Upper lobe of left lung (tissue), 6 donors: ENCODE data around the gene KRTAP25-1. TPM values are rescaled to one million over a fixed set of nuclear protein-coding genes. Genes with fewer than 3 reads are reported as not detected.

Experiments used
- ATAC-seq, 2 donors: fragments of 200-7000 bp; cut with Tn5 transposase; one replicate each; pipeline ENCODE4 v1.9.1; 2022; ENCODE audit warnings: mild to moderate bottlenecking in 2 of 2, moderate library complexity in 2 of 2; ENCODE audit not compliant: low FRiP score in 2 of 2
- DNase-seq, 2 donors: peaks; one replicate each; pipeline ENCODE4 v3.0.0-alpha.2; 2019 to 2020
- H3K27ac ChIP-seq, 4 donors: fragments of 200-600 bp; sonication (generic); one replicate each; pipeline ENCODE4 v1.5.1; 2016 to 2019
- H3K27me3 ChIP-seq, 4 donors: fragments of 200-600 bp; sonication (generic); one replicate each; pipeline ENCODE4 v1.5.1; 2017 to 2019
- H3K36me3 ChIP-seq, 4 donors: fragments of 200-600 bp; sonication (generic); one replicate each; pipeline ENCODE4 v1.5.1; 2016 to 2019
- H3K4me1 ChIP-seq, 4 donors: fragments of 200-600 bp; sonication (generic); one replicate each; pipeline ENCODE4 v1.5.1; 2018 to 2019
- H3K4me3 ChIP-seq, 4 donors: fragments of 200-600 bp; sonication (generic); one replicate each; pipeline ENCODE4 v1.5.1; 2017 to 2019; ENCODE audit warnings: mild to moderate bottlenecking in 2 of 4, moderate library complexity in 1 of 4
- H3K9me3 ChIP-seq, 4 donors: fragments of 200-600 bp; sonication (generic); one replicate each; pipeline ENCODE4 v1.5.1; 2018 to 2019
- CTCF ChIP-seq, 6 experiments: fragments of 450-650 bp in 4 of 6; fragments of 200-600 bp in 2 of 6; sonication (generic) in 2 of 6; IDR thresholded peaks; one replicate each; pipeline ENCODE4 v1.5.1; 2016 to 2019; ENCODE audit warnings: antibody characterized with exemption in 6 of 6
- EP300 ChIP-seq, 4 donors: sonication (generic); formaldehyde crosslinking; IDR thresholded peaks; one replicate each; pipeline ENCODE4 v1.5.1; 2017; ENCODE audit warnings: antibody characterized with exemption in 4 of 4, control low read depth in 2 of 4
- POLR2A ChIP-seq, 4 donors: fragments of 450-650 bp; IDR thresholded peaks; one replicate each; pipeline ENCODE4 v1.5.1; 2016 to 2017; ENCODE audit warnings: antibody characterized with exemption in 4 of 4, mild to moderate bottlenecking in 2 of 4
- POLR2AphosphoS5 ChIP-seq, 2 donors: sonication (generic); formaldehyde crosslinking; IDR thresholded peaks; one replicate each; pipeline ENCODE4 v1.5.1; 2017; ENCODE audit warnings: antibody characterized with exemption in 2 of 2
- WGBS, 2 donors: methylation state at CpG; one replicate each; pipeline ENCODE4 v1.1.5; 2017 to 2018; 5-methylcytosine and 5-hydroxymethylcytosine counted together
- total RNA-seq, 6 donors: library from RNA; depleted of rRNA in 4 of 6; stranded (reverse); fragments of >200 nt in 4 of 6; gene quantifications; one replicate each; pipeline versions ENCODE4 v1.1.0 to v1.2.1, GENCODE V29; 2016 to 2021
- donor health status: DM: no; HTN: no; CAD: no; lungs with moderate emphysema.
- donor health status: DM: no; HTN: yes; CAD: no; lungs with severe emphysema.

The KRTAP25-1 gene
- total RNA-seq: not detected

DNA sequence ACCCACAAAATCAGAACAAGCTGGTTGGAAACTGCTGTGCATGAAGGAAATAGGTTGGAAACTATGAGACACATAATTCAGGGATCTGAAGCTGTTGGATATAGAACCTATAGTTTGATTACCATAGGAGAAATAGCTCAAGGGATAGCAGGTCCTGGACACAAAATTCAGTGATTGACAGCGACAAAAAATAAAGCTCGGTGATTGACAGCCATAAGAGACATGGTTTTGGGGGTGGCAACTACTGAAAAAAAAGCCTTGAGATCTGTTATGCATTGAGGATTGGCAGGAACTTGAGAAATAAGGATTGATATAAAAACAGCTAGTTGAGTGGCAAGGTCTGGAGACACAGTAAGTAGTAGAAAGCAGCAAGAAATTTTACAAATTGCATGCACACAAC, at the start of gene KRTAP25-1:
Gene KRTAP25-1, minus strand, starts transcription at position 300 of the 400 bp plus-strand sequence. Its CDS starts 24 bp downstream, at position 276.
- Histone ChIP-seq H3K27ac (no peak within 1 kb of the TSS), H3K36me3 (no peaks in the 10 kb centered on the region), H3K4me3 (no peak within 1 kb of the TSS), H3K4me1 (no peaks in the 10 kb centered on the region), H3K27me3 (no peaks in the 10 kb centered on the region), H3K9me3 (no peaks in the 10 kb centered on the region)
- DNase-seq (no peak), ATAC-seq (no peak)
- WGBS, 2 donors: 87 to 95% methylated on average over 2 of the region's 2 CpGs
- no peak for TF ChIP-seq POLR2A (IDR thresholded peaks at IDR 0.05)

DNA sequence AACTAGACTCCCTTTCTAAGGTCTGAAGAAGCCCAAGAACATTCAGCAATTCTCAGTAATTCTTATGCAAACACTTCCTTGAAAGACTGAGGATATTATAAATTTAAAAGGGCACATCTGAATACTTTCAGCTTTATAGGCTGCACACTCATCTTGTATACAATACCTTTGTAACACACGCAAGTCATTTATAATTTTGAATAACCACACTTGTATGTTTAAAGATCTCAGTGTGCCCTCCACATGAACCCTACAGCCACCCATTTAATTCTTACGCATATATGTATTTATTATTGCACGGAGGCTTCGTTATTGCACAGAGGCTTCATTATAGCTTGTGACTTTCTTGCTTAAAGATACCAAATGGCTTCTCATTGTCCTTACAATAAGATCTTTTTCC, 49.4 kb upstream of the KRTAP25-1 start:
- H3K27me3 ChIP-seq: no peaks in the 10 kb centered on the region
- TF ChIP-seq CTCF (IDR thresholded peaks at IDR 0.05): no peak
- no peak for TF ChIP-seq POLR2AphosphoS5 (IDR thresholded peaks at IDR 0.05)
- no peak for TF ChIP-seq EP300 (IDR thresholded peaks at IDR 0.05)
- no peak for TF ChIP-seq POLR2A (IDR thresholded peaks at IDR 0.05)
- WGBS, 2 donors: 82 to 84% methylated on average over 4 of the region's 4 CpGs
- H3K9me3 ChIP-seq: no peaks in the 10 kb centered on the region
- no peak overlapping the region for H3K27ac ChIP-seq
- no peak overlapping the region for H3K4me3 ChIP-seq
- no peaks in the 10 kb centered on the region for H3K36me3 ChIP-seq
- H3K4me1 ChIP-seq: no peaks in the 10 kb centered on the region
- DNase-seq (no peak), ATAC-seq (no peak)

DNA sequence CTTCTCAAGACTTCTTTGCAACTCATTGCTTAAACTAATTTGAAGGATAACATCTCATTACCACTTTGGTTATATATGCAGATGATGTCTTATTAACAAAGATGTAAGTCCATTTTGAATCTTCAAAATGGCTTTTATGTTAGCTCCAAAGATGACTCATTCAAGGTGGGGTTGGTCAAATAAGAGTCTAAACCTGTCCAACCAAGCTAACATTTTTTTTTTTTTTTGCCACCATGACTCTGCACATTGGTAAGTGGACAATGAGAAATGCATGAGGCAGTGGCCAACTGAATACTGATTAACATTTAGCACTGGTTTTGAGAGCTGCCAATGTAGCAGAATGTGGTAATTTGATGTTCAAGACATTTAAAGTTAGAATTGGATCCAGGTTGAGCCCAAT, 48.5 kb upstream of the KRTAP25-1 start:
- Histone ChIP-seq H3K27me3 (no peaks in the 10 kb centered on the region), H3K4me1 (no peaks in the 10 kb centered on the region), H3K36me3 (no peaks in the 10 kb centered on the region), H3K9me3 (no peaks in the 10 kb centered on the region), H3K4me3 (no peak overlapping the region), H3K27ac (no peak overlapping the region)
- no peak for TF ChIP-seq POLR2A (IDR thresholded peaks at IDR 0.05)
- TF ChIP-seq CTCF (IDR thresholded peaks at IDR 0.05): no peak
- no peak for TF ChIP-seq POLR2AphosphoS5 (IDR thresholded peaks at IDR 0.05)
- no peak for TF ChIP-seq EP300 (IDR thresholded peaks at IDR 0.05)
- no peak for DNase-seq
- no peak for ATAC-seq

DNA sequence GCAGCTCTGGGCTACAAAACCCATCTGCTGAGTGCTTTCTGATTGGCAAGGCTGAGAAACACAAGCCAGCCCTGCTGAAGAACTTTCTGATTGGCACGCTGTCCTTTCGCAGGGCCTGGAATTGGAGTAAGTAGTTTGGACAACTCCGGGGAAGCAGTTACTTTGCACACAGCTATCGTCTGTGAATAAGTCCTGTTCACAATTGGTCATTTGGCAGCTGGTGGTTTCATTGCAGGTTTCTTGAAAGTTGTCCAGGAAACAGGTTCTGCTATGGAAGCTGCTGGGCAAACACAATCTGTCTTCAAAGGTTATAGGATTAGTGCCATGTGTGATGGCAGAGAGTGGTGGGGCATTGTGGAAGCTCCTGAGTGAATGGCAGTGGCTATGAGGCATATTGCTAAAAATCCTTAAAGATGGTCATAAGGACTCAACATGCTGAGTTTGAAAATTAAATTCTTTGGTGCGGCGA, 48.0 kb upstream of the KRTAP25-1 start, which contains the start of gene KRTAP27-1:
Gene KRTAP27-1, minus strand, starts transcription at position 419 of the 469 bp plus-strand sequence. Its CDS starts 26 bp downstream, at position 393.
- Histone ChIP-seq H3K36me3 (no peaks in the 10 kb centered on the region), H3K27me3 (no peaks in the 10 kb centered on the region), H3K4me1 (no peaks in the 10 kb centered on the region), H3K4me3 (no peak within 1 kb of the TSS), H3K9me3 (no peaks in the 10 kb centered on the region), H3K27ac (no peak within 1 kb of the TSS)
- TF ChIP-seq CTCF (IDR thresholded peaks at IDR 0.05) (no peak), POLR2AphosphoS5 (IDR thresholded peaks at IDR 0.05) (no peak), EP300 (IDR thresholded peaks at IDR 0.05) (no peak), POLR2A (IDR thresholded peaks at IDR 0.05) (no peak)
- DNase-seq (no peak), ATAC-seq (no peak)
- 91 to 95% methylated on average over 6 of the region's 6 CpGs for WGBS, 2 donors

GRCh38 chr21:30336596-30336995, 47.3 kb upstream of the KRTAP25-1 start:
- H3K4me3 ChIP-seq: no peak overlapping the region
- no peak overlapping the region for H3K27ac ChIP-seq
- 49 to 51% methylated on average over 2 of the region's 2 CpGs for WGBS, 2 donors
- DNase-seq: no peak
- H3K9me3 ChIP-seq: no peaks in the 10 kb centered on the region
- no peaks in the 10 kb centered on the region for H3K27me3 ChIP-seq
- no peak for ATAC-seq
- H3K36me3 ChIP-seq: no peaks in the 10 kb centered on the region
- H3K4me1 ChIP-seq: no peaks in the 10 kb centered on the region
- TF ChIP-seq CTCF (IDR thresholded peaks at IDR 0.05) (no peak), POLR2AphosphoS5 (IDR thresholded peaks at IDR 0.05) (no peak), EP300 (IDR thresholded peaks at IDR 0.05) (no peak), POLR2A (IDR thresholded peaks at IDR 0.05) (no peak)
